ENCODE measurements around the gene DGKI.

DNA sequence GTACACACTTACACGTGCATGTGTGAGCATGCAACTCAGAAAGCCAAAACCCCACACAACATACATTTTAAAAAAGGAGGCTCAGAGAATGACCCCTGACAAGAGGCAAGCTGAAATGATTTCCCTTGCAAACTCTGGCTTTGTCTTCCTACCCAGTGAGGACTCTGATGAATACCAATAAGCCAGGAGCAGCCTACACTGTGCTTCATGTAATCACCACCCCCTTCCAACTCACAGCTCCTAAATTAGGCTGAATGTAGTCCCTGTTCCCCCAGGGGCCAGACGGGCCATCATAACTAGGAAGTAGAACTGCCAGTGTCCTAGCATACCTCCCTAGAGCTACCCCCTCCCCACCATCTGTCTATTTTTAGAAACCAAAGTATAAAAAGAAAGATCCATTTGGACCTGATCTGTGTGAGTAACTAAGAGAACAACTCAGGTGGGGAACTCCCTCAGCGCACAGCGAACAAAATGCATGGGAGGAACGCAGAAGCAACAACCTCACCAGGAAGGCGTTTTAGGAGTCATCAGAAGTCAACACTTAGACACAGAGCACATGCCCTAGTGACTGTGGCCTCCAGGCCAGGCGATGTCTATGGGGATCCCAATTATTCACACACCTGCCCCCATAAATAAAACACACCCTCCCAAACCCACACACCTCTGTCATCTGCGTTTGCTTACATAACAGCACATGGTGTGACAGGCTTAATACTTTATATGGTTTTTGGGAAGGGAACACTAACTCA, 1.9 kb downstream of the DGKI start:
- TF ChIP-seq, protein P1, sequence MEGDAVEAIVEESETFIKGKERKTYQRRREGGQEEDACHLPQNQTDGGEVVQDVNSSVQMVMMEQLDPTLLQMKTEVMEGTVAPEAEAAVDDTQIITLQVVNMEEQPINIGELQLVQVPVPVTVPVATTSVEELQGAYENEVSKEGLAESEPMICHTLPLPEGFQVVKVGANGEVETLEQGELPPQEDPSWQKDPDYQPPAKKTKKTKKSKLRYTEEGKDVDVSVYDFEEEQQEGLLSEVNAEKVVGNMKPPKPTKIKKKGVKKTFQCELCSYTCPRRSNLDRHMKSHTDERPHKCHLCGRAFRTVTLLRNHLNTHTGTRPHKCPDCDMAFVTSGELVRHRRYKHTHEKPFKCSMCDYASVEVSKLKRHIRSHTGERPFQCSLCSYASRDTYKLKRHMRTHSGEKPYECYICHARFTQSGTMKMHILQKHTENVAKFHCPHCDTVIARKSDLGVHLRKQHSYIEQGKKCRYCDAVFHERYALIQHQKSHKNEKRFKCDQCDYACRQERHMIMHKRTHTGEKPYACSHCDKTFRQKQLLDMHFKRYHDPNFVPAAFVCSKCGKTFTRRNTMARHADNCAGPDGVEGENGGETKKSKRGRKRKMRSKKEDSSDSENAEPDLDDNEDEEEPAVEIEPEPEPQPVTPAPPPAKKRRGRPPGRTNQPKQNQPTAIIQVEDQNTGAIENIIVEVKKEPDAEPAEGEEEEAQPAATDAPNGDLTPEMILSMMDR (IDR thresholded peaks at IDR 0.05) = no peak
- TF ChIP-seq POLR2A (IDR thresholded peaks at IDR 0.05) = no peak
